SH-SY5Y (cell line): ENCODE measurements around the gene GPR141.

ENCODE experiments used
- GATA2 ChIP-seq: IDR thresholded peaks from 2 replicates; pipeline ENCODE4 v1.6.1; 2011; ENCODE audit warnings: mild to moderate bottlenecking, low read depth, low read length
- GATA3 ChIP-seq: IDR thresholded peaks from 2 replicates; pipeline ENCODE4 v1.6.1; 2011; ENCODE audit warnings: low read depth, mild to moderate bottlenecking, low read length, moderate library complexity

The GPR141 gene

DNA sequence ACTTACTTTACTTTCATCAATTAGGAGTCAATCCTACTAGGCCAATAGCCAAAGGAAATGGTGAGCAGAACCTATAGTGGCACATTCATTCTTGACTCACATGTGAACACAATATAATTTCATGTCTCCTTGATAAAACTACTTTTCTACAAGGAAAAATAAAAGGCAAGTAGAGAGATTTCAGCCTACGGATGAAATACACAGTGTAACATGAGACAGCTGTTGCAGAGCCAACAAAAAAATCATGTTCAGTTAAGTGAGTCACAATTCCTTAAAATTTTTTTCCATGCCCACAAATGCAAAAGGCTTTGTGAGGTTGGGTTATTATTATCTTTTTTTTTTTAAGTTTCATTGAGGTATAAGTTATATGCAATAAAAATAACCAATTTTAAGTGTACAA lies 54.8 kb downstream of the GPR141 start:
- TF ChIP-seq GATA3 (no peak), GATA2 (no peak)

DNA sequence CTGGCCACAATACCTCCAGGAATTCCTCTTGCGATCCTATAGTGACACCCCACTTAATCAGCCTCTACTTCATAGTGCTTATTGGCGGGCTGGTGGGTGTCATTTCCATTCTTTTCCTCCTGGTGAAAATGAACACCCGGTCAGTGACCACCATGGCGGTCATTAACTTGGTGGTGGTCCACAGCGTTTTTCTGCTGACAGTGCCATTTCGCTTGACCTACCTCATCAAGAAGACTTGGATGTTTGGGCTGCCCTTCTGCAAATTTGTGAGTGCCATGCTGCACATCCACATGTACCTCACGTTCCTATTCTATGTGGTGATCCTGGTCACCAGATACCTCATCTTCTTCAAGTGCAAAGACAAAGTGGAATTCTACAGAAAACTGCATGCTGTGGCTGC lies 56.8 kb downstream of the GPR141 start:
- no peak for TF ChIP-seq GATA3
- TF ChIP-seq GATA2, result no peak

DNA sequence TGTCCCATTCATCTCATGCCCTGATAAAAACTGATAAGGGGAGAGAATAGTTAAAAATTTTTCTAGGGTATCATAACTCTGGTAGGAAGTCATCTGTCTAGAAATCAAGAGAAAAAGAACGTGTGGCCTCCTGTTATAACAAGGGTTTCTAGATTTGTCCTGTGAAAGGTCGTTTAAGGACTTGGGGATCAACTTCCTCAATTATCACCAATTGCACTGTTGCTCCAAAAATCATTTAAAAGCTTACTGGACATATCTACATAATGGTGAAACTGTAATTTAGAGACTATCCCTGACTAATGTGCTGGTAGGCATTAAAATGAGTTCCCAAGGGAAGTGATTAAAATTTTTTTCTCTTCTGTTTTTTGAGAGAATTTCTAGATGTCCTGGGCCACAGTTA lies 58.2 kb downstream of the GPR141 start:
- TF ChIP-seq GATA3 (no peak), GATA2 (no peak)

DNA sequence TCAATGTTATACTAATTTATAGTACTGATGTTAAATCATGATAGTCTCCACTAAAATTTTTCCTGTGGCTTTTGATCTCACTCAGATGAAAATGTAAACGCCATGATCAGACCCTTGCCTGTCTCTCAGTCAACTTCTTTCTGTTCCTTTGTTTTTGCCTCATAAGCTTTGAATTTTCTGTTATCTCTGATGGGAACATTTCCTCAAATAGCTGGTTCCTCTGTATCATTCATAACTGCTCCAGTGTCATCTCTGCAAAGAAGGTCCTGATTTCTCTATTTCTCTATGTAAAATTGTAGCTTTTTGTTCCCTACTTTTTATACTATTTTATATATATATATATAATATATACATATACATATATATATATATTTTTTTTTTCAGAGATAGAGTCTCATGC lies 67.5 kb downstream of the GPR141 start:
- no peak for TF ChIP-seq GATA2
- no peak for TF ChIP-seq GATA3

DNA sequence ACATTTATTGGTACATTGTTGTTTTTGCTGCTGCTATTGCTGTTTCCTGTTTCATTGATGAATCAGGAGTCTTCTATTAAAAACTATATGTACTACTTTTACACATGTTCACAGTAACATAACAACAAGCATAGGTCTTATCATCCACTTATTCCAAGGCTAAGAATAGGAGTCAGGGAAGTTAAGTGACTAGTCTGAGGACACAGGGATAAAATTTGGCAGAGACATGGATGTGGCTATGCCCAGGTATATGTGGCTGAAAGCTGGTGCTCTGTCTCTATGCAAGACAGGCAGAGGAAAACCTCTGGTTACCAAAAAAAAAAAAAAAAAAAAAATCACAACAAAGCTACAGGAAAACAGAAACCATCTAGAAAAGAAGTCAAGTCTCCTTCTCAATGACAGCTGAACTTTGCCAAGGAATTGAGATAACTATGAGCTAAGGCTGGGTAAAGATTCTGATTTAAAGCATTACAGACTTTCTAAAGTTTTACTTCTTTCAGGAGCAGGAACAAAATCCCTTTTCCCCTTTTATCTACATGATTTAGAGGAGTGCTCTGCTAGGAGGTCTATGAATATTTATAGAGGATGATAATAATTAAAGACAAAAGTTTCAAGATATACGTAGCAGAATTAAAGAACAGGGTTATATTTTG lies 70.0 kb downstream of the GPR141 start:
- TF ChIP-seq GATA2 (no peak), GATA3 (no peak)

DNA sequence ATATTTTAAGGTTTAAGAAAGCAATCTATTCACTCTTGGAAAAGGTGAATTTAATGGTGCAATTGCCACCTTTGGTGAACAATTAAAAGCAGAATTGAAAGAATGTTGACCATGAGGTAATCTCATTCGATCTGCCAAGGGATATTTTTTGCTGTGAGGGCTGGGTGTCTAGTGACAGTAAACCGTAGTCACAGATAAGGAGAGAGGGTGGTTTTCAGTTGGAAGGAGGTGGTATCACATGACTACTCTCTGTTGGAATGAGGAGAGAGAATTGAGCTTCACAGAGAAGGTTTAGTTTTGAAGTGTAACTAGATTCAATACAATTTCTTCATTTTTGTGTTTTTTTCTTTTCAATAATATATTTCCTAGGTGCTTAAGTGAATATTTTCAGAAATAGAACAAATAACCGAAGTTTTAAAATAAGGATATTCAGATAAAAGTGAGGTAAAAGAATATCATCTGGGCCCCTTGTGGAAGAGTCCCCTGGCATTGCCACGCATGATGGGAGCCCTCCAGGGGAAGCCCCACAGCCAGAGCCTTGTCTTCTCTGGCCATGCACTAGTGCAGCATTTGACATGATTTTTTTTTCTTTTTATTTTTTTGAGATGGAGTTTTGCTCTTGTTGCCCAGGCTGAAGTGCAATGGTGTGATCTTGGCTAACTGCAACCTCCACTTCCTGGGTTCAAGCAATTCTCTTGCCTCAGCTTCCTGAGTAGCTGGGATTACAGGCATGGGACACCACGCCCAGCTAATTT lies 73.4 kb downstream of the GPR141 start:
- TF ChIP-seq GATA2, result no peak

DNA sequence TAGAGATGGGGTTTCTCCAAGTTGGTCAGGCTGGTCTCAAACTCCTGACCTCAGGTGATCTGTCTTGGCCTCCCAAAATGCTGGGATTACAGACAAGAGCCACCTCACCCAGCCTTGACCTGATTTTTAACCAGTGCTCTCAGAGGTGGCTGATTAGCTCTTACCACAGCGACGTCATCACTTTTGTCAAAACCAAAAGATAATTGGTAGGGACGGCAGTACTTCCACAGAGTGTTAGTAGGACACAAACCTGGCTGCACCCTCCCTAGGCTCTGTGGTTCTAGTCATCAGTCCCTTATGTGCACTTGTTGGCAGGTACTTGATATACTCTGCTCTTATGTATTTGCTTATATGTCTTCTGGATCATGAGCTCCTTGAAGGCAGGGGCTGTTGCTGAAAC lies 74.0 kb downstream of the GPR141 start:
- no peak for TF ChIP-seq GATA3
- no peak for TF ChIP-seq GATA2

DNA sequence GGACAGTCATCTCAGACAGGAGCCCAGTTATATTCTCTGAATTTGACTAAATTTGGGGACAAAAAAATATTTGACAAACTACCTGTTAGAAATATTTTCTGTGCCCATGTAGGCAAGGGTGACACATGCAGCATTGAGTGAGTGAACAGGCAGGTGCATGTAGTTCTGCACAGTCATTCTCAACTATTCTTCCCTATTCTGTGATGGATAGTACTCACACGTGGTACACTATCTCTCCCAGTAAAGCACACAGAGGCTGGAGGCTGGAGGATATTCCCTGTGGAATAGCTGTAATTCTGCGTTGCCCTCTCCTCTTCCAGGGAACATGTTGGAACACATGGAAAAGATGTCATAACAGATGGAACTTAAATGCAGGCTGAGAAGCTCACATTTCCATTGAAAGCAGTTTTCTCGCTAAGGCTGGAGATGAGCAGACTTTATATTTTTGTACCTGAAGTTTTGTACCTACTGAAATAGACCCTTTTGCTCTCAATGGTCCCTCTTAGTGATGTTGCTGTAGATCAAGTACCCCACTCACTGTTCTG lies 75.0 kb downstream of the GPR141 start:
- TF ChIP-seq GATA3, result no peak
- TF ChIP-seq GATA2, result no peak

DNA sequence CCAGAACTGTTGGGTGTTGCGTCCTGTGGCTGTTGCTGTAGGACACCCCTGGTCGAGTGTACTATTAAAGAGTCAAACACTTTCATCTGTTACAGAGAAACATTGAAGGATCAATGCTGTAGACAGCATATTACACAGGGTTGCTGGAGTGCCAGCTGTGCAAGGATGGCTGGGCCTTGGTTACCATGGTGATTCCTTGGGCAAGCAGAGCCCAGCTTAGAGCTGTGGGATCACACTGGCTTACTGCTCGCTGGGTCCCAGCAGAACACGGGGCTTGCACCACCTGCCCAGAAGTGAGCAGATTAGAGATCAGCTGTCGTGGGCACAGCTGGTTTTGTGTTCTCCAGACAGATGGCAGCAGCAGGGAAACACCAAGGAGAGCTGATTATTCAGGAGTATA lies 76.0 kb downstream of the GPR141 start:
- TF ChIP-seq GATA3 (no peak), GATA2 (no peak)

DNA sequence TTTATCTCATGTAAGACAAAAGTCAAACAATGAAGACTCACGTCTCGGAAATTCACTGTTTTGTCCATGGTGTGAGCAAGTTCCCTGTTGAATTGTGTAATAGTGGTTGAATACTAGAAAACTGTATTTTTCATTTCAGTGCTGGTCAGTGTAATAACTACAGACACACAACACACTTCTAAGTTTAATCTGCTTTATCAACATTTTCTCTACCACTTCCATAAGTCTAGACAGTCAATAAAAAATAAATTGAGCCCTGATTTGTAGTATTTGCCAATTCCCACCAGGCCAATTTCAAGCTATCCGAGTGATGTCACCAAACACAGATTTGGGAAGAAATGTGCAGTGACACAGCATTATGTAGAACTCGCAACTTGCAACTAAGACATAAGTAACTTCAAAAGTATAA lies 81.9 kb downstream of the GPR141 start:
- TF ChIP-seq GATA3 (no peak), GATA2 (no peak)

DNA sequence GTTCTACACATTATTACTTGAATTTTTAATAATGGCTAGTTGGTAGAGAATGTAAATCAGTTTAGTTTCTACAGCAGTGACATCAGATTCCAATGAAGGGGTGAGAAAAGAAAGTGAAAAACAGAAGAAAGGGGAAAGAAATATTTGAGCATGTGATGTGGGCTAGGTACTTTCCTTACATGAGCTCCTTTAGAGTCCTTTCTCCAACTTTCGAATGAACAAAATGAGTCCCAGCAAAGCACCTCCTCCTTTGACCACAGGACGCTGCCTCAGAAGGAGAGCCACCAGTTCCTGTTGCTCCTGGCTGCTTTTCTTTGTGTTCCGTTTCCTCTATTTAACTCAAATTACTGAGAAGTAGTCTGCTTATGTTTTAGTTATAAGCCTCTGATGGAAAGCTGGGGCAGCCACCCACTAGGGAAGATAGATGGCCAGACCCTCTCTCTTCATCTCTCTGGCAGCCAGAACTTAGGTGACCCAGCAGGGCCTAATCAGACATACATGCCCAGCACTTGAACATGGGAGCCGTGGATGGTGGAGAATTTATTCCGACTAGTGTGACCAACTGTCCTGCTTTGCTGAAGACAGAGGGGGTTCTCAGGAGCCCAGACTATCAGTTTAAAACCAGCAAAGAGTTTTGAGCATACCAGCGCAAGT lies 82.4 kb downstream of the GPR141 start:
- TF ChIP-seq GATA3, result no peak
- no peak for TF ChIP-seq GATA2

DNA sequence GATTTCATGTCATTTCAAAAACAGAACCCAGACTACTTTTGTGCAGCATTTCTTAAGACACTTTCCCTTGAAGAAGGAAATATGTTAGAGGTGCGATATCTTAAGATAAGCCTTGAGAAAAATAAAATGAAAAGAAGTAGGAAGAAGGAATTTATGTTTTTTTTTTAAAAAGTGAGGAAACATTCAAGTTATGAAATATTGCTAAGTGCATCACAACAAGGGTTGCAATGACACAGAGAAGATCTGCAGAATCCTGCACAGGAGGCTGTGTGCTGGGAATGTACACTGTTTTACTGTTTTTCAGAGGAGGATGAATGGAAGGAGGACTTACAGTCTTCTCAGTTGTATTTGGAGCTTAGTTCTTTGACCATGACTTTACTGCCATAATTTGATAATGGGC lies 85.0 kb downstream of the GPR141 start:
- TF ChIP-seq GATA3, result no peak
- TF ChIP-seq GATA2, result no peak

DNA sequence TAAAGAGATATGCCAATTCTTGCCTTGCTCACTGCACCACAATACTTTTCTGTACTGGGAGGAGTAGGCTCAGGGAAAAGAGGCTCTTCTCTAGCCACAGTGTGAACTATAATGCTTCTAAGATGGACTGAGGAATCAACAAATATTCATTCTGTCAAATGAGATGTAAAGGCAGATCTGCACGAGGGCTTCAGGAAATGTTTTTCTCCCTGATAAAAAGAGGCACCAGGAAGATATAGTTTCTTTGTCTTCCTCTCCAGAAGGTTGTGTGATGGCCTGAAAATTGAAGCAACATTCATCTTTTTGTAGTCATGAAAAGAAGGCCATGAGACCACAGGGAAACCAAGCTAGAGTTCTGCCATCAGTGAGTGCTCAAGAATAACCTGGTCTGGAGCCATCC lies 85.7 kb downstream of the GPR141 start:
- TF ChIP-seq GATA2 (no peak), GATA3 (no peak)

DNA sequence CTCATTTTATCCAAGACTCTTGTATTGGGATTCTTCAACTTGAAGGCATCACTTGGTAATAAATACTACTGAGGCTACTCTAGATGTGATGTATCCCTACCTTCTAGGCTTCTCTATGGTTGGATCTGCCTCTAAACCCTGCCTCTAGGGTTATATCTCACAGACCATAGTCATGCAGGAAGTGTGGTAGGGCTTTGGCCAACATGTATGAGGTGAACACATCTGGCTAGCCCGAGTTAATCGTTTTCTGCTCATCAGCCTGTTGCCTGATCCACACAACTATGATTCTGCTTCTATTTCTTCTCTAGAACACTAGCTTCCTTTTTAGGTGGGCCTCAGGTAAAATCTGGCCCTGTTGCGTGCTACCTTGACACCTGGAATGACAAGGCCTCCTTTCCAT lies 86.2 kb downstream of the GPR141 start:
- TF ChIP-seq GATA3 (no peak), GATA2 (no peak)

DNA sequence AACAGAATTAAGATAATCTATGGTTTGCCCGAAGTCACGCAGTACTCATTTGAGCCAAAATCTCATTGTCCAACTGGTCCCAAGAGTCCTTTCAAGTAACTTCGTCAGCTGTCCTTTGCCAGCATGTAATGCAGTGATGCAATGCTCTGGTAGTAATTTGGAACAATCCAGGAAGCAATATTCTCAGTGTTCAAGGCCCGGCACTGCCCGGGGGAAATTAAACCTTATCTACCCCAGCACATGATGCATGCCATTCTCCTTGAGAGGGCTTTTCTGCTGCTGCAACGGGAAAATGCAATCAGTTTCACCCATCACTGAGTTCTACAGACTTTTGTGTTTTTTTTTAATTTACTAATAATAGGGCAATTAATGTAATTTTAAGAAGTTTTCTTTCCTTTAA lies 87.3 kb downstream of the GPR141 start:
- no peak for TF ChIP-seq GATA3
- TF ChIP-seq GATA2, result no peak

DNA sequence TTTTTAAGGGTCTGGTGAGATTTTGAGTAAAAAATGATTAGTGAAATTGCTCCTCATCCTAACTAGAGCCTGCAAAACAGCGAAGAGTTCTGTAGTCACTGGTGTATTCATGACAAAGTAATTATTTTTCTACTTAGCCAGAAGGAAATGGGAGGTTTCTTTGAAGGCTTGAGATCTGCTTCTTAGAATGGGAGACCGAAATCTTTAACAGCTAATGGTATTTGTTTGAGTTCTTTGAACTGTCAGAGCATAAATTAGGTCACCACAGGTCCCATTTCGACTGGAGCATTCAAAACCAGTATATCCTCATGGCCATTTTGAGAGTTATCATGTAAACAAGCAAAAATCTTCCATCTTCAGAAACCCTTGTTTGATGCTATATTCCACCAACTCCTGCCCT lies 87.8 kb downstream of the GPR141 start:
- no peak for TF ChIP-seq GATA3
- no peak for TF ChIP-seq GATA2
